NCI-H526 (cell line): ENCODE data around the gene TBC1D1.
A peak's percentile ranks its signal among the peaks of the same experiment; 100 is the strongest.

ENCODE experiments used
- DNase-seq, 2 experiments: peaks; one replicate each; lab custom pipeline; 2025; lab: John Stamatoyannopoulos, UW

TBC1D1 gene

DNA sequence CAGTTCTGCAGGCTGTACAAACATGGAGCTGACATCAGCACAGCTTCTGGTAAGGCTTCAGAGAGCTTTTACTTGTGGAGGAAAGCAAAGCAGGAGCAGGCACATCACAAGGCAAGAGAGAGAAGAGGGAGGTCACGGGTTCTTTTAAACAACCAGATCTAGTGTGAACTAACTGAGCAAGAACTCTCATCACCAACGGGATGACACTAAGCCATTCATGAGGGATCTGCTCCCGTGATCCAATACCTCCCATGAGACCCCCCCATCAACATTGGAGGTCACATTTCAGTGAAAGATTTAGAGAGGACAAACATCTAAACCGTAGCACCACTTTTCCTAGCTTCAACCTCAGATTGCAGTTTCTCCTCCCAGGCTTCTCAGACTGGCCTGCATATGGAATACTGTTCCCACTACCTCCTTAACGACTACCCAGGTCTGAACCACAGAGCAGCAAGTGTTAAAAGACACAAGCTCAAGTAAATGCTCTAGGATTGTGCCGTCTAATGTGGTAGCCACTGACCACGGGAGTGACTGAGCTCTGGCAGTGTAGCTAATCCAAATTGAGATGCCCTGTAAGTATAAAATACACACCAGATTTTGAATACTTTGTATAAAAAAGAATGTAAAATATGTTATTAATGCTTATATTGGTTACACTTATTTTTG, 262.0 kb downstream of the TBC1D1 start:
- no peak for DNase-seq

DNA sequence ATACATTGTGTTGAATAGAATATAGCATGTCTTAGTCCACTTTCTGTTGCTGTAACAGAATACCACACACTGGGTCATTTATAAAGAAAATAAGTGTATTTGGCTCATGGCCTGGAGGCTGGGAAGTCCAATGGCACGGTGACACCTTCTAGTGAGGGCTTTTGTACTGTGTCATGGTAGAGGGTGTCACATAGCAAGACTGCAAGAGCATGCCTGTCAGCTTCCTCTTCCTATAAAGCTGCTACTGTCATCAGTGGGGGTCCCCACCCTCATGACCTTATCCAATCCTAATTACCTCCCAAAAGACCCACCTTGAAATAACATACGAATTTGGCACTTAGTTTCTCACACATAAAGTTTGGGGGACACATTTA, 262.5 kb downstream of the TBC1D1 start:
- DNase-seq, result no peak

DNA sequence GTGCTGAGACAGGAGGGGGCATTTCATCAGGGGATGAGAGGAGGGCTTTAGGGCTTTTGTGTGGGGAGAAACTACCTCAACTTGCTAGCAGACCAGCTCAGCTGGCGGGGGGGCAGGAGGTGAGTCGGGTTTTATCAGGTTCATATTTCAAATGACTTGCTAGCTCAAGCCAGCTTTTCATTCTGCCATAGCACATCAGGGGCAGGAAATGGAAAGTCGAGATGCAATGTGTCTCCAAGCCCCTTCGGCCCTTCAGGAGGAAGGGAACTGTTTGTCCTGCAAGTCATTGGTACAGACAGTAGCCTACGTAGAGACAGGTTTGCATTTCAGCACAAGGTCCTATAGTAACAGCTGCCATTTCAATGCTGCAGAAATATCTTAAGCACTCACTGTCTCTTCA, 263.4 kb downstream of the TBC1D1 start:
- DNase-seq, result no peak

- DNase-seq, result peak in 1 of 2 experiments; percentile 22
These were observed 264.1 kb downstream of the TBC1D1 start for GRCh38 chr4:38154681-38155588.

DNA sequence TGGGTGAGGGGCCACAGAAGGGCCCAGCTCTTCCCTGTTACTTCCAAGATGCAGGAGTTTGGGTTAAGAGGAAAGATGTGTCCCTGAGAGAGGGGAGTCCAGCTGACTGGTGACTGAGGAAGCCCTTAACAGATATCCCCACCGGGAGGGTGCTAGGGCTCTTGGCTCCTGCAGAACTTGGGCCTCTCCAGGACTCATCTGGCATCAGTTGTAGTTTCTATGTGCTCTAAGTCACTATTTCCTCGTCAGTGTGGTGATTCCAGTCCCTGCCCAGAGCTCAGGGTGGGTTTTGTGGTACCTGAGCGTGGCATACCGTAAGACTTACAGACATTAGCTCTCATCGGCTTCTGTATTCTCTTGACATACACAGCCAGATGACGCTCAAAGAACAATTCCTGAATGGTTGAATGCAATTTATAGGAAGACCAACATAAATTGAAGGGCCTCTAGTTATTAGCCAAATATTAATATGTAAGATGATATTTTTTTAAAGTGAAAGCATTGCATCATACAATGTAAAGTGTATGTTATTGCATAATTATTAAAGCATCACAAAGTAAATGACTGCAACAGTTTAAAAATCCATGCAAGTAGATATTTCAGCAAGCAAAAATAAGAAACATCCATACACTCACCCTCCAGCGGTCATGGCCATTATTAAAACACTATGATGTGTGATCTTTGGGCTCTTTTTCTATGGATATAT, 264.9 kb downstream of the TBC1D1 start:
- DNase-seq, result no peak

DNA sequence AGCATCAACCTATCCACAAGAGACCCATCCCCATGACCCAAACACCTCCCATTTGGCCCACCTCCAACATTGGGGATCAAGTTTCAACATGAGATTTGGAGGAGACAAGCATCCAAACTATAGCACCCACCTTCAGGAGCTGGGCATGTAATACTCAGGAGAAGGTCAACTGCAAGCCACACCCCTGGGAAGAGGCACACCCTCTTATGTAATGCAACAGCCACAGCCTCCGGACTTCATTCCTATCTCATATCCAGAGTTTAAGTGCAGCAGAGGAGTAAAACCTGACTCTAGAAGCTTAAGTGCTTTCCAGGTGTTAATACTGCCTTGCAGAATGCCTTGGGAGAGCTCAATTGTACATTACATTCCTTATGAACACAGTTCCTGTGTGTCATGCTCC, 266.7 kb downstream of the TBC1D1 start:
- no peak for DNase-seq

DNA sequence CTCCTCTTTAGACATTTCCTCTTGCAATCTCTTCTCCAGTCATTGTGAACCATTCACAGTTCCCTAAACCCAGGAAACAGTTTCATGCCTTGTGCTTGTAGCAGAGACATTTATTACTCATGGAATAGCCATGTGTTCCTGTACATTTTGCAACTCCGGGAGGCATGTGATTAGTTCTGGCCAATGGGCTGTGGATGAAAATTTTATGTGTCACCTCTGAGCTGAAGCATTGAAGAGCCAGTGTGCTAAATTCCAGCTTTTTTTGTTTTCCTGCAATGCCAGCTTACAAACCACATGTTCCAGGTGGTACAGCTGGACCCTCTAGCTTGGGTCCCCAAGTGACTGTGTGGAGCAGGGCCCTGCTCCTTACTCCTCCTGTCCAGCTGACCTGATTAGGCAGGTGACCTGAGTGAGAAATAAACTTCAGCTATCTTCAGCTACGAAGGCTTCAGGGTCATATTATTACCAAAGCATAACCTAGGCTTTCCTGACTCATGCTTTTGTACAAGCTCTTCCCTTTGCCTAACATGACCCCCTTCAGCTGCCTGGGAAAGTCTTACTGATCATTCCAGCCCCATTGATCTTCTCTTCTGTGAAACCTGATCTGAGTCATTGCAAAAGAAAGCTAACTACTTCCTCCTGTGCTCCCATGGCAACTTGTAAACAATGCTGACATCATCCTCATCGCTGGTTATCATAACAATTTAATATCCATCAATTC, 269.8 kb downstream of the TBC1D1 start:
- peak; percentile 37 to 40 for DNase-seq

GRCh38 chr4:38161208-38162113, 270.6 kb downstream of the TBC1D1 start:
- DNase-seq, result no peak

DNA sequence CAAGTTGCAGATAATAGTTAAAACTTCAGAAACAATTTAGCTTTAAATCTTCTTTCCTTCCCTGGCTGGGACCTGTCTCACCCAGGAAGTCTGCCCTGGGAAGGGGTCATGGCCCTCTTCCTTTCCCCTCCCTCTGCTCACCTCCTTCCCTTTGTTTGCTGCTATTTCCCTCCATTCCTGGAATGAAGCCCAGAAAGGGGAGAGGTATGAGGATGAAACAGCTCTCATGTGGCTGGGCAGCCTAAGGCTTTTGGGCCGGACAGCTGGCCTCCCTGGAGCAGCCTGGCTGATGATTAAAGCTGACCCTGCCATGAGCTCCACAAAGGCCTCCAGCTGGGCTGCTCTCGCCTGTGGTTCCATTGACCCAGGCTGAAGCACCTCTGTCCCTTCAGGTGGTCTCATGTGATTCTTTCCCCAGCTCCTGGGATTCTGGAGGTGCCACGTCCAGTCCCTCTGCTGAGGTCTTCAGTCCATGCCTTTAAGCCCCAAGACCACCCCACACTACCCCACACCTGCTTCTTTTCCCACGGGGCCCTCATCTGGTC, 271.4 kb downstream of the TBC1D1 start:
- DNase-seq, result no peak

- no peak for DNase-seq
These were observed 272.5 kb downstream of the TBC1D1 start for GRCh38 chr4:38163216-38164006.

DNA sequence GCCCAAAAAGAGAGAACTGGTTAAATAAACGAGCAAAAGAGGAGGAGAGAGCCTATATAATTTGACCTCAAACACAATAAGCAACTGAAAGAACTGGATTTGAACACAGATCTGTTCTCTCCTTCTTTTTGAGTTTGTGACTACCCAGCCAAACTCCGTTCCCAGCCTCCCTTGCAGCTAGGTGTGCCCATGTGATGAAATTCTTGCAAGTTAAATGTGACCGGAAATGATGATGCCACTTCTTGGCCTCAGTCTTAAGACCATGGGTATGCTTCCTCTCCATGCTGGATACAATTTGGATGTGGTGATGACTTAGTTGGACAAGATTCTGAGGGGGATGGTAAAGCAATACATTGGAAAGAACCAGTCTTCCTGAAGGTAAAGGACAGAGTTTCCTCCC, 273.5 kb downstream of the TBC1D1 start:
- no peak for DNase-seq

DNA sequence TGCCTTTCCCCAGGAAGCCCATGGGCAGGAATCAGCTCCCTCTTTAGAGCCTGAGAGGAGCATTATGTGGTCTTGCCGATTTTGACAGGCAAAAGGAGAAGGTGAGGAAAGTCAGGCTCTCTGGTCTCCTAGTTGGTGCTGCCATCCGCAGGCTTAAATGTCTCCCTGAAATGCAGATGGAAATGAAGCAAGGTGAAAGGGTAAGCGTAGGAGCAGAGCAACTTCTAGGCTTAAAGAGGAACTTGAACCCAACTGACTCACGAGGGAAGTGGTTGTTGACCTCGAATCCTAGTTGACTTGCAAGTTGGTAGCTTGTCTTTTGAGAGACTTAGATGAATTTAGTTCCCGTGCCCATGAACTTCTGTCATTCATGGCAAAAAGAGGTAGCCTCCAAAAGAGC, 275.2 kb downstream of the TBC1D1 start:
- DNase-seq, result peak in 1 of 2 experiments; percentile 19

DNA sequence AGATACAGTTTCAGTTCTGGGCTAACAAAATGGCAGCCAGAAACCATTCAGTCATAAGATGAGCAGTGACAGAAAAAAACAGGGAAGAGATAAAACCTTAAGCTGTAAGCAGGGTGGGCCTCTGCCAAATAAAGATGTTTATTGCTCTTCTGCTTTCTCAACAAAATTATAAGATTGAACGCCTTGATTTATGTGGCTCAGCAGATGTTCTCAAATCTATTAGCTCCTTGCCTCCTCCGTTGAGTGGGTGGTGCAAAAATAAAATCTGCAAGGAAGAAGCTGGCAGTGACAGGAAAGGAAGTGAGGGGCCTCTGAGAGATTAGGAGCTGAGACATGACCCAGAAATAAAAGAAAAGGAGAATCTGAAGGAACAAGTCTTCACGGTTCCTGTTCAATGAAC, 275.9 kb downstream of the TBC1D1 start:
- no peak for DNase-seq

DNA sequence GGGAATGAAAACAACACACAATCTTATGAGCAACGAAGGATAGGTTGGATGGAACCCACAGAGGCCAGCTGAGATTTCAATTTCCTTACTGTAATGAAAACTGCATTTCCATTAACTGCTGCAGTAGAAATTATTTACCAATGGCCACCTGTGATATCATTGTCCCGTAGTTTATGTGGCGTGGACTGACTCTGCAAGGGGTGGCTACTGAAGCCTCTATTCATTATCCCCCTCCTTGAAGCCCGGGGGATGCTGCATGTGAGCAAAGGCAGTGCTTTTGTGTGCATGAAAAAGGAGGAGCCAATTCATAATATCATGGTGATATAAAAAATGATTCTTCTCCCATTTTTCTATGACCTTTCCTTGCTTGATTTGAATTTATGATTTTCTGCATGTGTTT, 277.1 kb downstream of the TBC1D1 start:
- DNase-seq, result no peak

DNA sequence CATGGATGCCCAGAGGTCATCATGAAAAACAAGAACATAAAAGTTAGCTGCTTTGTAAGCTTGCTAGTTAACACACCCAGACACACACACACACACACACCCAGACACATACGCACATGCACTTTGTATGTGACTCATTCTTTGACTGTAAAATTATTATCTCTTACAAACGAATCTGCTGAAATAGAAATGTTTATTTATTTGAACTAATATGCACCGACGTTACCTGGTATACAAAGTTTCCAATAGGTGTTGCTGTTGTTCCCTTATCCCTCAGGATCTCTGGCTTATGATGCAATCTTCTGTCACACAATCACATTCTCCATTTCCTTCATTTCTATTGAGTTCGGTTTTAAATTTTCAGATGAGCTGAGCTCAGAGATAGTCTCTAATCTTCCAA, 278.6 kb downstream of the TBC1D1 start:
- DNase-seq, result no peak

DNA sequence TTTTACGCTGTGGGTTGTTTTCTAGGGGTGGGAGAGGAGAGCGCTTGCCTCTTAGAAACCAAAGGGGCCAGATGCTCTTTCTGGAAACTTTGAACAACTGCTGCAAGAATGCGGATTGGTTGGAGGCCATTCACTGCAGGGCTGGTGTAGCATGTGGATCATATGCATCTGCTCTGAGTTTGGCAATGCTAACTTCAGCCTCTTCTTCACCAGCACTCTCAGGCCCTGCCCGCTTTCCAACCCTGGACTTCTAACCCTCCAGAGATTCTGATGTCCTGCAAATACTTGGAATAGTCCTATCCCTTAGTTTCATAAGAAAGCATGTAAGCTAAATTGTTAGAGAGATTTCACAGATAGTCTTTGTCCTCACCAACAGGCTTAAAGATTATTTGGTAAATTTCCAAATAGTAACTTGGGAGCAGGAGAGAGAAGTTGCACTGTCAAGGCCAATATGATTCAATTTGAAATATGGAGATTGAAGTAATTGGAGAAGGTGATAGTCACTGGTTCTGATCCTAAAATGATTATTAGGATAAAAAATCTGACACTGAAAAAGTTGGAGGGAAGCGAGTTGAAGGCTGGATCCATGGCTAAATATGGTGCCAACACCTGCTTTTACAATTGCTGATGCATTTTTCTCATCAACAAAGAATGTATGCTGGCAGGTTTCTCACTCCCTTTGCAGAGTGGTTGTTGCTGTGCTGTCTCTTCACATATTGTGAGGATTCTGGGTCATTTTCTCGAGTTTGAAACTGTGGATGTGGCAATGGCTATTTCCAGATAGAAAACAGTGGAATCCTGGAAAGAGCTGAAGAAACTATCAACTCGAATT, 279.7 kb downstream of the TBC1D1 start:
- no peak for DNase-seq

GRCh38 chr4:38172078-38172477, 281.2 kb downstream of the TBC1D1 start:
- no peak for DNase-seq

GRCh38 chr4:38173935-38174518, 283.1 kb downstream of the TBC1D1 start:
- DNase-seq, result no peak

DNA sequence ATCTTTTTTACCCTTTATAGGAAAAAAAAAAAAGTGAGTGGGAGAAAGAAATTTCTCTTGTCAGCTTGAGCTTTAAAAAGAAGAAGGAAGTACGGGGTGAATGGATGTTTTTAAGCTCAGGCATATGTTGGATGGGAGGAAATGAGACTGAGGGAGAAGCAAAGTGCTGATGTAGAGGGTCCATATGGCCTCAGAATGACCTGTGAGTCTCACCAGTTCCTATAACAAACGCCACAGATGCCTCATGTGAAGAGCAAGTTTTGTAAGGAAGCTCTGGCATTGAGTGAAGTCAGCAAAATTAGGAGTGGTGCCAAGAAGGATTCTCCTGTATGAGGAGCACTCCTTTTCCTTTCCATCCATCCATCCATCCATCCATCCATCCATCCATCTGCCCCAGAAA, 283.9 kb downstream of the TBC1D1 start:
- no peak for DNase-seq
